GM20431 (cell line): Measurements from ENCODE around the gene ADGRG3.

Experiments
- in situ Hi-C: fragments of 300-500 bp; cut with MseI, MboI; formaldehyde crosslinking; loops from one replicate; pipeline ENCODE4 v1.15.0; 2020; ENCODE audit warnings: low sequenced_read_pairs; ENCODE audit not compliant: unreplicated experiment

ADGRG3 gene

DNA sequence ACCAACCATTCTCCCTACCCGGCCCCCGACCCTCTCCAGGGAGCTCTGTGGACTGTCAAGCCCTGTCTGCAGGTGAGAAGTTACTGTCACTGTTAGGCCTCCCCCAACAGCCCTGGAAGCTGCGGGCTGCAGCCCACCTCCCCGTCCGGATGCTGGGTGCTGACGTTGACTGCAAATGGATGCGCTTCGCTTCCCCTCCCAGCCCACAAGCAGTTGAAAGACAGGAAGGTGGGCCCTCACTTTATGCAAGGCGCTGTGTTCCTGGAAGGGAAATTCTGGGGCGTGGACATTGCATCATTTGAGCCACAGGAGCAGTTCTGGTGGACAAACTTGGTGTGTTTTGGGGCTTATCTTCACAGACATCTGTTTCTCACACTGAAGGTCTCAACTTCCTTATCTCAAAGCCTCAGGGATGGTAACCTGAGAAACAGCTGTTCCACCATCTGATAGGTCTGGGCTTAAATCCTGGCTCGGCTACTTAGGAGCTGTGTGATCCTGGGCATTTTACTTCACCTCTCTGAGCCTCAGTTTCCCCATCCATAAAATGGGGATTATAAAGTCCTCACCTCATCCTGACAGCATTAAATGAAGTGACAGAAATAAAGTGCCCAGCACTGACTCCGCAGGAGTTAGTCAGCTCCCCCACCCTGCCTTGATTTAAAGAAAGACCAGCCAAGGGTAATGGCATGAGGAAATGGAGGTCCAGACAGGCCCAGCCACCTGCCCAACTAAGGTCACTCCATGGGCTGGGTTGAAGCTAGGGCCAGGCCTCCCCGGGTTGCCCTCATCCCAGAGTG, 21.9 kb downstream of the ADGRG3 start:
- in situ Hi-C loops, result no loop called here

DNA sequence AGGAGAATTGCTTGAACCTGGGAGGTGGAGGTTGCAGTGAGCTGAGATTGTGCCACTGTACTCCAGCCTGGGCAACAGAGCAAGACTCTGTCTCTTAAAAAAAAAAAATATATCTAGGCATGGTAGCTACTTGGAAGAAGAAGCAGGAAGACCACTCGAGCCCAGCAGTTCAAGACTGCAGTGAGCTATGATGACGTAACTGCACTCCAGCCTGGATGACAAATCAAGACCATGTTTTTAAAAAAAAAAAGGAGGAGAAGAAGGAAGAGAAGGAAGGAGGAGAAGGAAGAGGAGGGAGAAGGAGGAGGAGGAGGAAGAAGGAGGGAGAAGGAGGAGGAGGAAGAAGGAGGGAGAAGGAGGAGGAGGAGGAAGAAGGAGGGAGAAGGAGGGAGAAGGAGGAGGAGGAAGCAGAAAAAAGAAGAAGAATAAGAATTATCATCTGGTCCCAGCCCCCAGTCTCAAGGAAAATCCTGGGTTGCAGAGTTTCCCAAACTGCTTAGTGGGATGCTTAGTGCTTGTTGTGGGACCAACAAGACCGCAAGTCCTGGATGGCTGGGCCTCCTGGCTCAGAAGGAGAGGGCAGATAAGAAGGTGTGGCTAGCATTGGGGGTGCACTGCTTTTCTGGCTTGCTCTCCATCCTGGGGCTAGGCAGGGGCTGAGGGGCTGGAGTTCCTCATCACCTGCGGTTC, 22.8 kb downstream of the ADGRG3 start:
- in situ Hi-C loops, result no loop called here

DNA sequence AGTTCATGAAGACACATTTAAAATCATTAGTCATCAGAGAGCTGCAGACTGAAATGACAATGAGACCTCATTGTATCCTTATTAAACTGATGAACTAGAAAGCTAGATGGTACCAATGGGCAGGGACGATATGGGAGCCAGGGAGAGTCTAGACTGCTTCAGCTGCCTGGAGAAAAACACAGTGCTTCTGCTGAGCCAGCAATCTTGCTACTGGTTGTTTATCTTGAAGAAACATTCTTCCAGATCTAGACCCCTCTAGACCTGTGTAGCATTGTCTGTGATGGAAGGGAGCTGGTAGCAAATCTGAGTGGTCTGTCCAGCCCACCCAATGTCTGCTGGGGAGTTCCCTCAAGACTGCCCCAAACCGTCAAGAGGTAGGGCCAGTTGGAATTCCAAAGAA, 24.5 kb downstream of the ADGRG3 start:
- in situ Hi-C loops, result no loop called here

GRCh38 chr16:57693550-57693949, 25.4 kb downstream of the ADGRG3 start:
- in situ Hi-C loops, result no loop called here

DNA sequence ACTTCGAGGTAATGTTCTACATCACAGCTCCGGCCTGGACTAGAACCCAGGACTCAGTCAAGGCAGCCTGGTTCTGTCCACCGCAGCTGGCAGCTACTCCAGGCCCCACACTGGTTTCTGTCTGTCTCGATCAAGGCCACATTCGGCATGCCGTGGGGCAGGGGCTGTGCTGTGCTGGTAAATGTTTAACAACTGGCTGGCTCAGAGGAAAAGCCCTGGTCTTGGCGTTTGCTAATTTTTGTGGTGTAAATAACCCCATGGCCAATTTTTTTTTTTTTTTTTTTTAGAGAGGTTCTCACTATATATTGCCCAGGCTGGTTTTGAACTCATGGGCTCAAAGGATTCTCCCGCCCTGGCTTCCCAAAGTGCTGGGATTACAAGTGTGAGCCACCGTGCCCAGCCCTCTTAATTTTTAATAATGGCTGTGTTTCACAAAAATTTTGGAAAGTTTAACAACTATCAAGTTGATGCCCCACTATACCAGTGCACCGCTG, 26.2 kb downstream of the ADGRG3 start:
- in situ Hi-C loops, result no loop called here

DNA sequence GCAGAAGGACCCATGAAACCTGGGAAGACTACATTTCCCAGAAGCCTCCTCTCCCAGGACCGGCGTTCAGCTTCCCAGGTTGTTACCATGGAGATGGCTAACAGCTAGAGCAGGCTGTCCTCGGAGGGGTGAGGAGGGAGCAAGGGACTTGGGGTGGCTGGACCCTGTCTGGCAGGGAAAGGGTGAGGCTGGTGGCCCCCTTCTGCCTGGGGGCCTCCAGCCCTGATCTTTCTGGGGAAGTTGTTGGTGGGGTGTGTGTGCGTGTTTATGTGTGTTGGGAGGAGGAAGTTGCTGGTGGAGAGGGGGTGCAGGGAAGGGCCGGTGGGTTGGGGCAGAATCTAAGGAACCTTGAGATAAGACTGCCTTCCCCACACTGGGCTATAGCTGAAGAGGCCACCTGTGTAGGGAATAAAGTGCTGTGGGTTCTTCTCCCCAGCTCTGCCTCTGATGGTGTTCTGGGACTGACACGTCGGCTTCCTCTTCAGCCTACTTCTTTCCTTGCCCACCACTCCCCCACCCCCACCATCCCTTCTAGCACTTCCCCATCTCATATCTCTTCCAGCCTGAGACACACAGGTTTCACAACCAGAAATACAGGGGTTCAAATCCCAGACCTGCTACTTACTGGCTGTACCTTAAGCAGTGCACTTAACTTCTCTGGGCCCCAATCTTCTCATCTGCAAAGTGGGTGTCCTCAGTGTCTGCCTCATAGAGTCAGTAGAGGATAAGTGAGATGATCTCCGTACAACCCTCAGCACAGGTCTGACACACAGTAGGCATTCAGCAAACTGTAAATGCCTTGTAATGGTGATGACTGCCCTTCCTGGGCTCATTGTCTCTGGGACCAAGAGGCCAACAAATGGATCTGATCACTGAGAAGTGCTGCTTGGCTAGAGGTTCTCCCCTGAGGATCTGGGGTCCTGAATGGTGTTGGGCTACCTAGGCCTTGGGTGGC, 26.9 kb downstream of the ADGRG3 start, which contains the start of gene DRC7:
TSS of gene DRC7 (plus strand) at position 82 of the 955 bp plus-strand sequence. CDS start 3,144 bp downstream, outside the sequence.
- in situ Hi-C loops, result no loop called here

DNA sequence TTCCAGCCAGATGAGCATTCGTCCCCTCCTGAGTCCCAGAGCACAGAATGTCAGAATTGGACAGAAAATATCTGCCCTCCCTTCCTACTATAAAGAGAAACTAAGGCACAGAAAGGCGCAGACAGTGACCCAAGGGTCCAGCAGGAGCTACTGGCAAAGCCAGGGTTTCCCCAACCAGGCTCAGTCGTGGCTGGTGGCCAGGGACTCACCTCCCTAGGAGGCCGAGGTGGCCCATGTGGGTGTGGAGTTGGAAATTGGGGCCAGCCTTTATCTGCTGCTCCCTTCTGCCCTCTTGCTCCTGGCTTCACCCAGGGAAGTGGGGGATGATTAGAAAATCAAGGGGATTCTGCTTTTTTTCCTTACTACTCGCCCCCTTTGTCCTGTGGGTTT, 27.6 kb downstream of the ADGRG3 start:
- in situ Hi-C loops, result no loop called here

DNA sequence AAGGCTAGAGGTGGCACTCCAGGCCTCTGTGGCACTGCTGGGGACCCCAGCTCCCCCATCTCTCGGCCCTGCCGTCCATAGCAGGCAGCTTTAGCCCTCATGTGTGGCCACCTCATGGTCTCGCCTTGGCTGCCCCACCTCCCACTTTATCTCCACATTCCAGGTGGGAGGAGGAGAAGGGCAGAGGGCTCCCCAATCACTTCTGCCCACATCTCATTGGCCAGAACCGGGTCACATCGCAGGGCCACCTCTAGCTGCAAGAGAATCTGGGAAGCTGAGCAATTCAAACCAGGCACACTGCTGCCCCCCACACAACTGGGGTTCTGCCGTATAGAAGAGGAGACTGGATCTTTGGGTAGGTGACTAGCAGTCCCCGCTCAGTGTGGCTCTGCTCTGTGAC, 28.1 kb downstream of the ADGRG3 start:
- in situ Hi-C loops, result no loop called here

DNA sequence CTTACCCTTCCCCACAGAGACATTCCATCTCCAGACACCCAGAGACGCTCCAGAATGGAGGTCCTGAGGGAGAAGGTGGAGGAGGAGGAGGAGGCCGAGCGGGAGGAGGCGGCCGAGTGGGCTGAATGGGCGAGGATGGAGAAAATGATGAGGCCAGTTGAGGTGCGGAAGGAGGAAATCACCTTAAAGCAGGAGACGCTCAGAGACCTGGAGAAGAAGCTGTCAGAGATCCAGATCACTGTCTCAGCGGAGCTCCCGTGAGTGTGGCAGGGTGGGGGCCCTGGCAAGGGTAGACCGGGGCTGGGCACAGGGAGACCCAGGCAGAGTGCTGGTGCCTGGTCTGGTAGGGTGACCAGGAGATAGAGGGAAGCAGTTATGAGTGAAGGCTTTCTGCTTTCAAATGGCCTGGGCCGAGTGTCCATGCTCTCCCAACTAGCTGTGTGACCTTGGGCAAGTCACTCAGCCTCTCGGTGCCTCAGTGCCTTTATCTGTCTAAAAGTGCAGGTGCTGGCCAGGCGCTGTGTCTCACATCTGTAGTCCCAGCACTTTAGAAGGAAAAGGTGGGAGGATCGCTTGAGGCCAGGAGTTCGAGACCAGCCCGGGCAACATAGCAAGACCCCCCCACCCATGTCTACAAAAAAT, 29.9 kb downstream of the ADGRG3 start:
- in situ Hi-C loops, result no loop called here

GRCh38 chr16:57698812-57699405, 30.8 kb downstream of the ADGRG3 start:
- in situ Hi-C loops, result no loop called here

DNA sequence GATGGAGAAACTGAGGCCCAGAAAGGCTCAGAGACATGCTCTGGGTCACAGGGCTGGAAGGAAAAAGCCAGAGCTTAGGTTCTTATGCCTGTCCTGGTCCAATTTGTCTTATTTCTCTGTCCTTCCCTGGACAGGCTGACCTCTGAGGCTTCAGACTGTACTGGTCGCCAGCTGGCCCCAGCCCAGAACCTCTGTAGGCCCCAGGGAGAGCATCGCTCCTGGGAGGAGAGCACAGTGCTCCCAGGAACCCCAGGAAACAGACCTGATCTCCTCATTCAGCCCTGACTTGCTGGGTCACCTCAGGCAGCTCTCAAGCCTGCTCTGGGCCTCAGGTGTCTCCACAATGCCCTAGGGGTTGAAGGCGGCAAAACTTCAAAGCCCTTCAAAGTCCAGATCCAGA, 31.4 kb downstream of the ADGRG3 start:
- in situ Hi-C loops, result no loop called here

DNA sequence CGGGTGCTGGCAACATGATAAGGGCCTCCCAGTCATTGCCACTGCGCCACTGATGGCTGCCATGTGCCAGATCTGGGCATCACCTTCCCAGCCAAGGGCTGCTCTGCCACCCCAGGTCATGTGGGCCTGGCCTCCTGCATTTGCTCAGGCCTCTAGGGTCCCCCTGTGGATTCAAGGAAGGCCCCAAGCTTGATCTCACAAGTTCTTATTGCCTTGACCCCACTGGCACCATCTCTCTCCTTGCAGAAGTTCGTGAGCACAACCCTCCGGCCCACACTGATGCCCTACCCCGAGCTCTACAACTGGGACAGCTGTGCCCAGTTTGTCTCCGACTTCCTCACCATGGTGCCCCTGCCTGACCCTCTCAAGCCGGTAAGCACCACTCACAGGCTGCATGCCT, 31.8 kb downstream of the ADGRG3 start:
- in situ Hi-C loops, result no loop called here

GRCh38 chr16:57700781-57701551, 32.9 kb downstream of the ADGRG3 start:
- in situ Hi-C loops, result no loop called here

GRCh38 chr16:57701759-57702371, 33.8 kb downstream of the ADGRG3 start:
- in situ Hi-C loops, result no loop called here

GRCh38 chr16:57703416-57704010, 35.4 kb downstream of the ADGRG3 start:
- in situ Hi-C loops, result no loop called here

GRCh38 chr16:57704011-57704904, 36.2 kb downstream of the ADGRG3 start:
- in situ Hi-C loops, result no loop called here
